Measurements from ENCODE around the gene CD80. TPM values are rescaled to one million over a fixed set of nuclear protein-coding genes. Genes with fewer than 3 reads are reported as not detected.

The CD80 gene
- total and polyA plus RNA-seq, 4 donors = 0.20 TPM; not detected in 3

DNA sequence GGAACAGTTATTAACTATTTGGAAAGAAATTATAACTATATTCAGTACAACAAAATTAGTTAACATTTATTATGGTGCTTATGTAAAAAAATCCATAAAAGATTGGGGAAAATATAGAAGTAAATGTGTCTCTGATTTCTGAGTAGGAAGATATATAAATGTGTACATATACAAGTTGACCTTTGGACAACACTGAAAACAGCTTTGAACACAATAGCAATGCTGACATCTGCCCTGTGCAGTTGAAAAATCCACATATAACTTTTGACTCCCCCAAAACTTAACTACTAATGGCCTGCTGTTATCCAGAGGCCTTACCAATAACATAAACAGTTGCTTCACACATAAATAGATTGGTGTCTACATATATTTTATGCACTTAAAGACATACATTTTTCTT, 48.7 kb downstream of the CD80 start:
- H3K9me3 ChIP-seq (ENCODE audit: control insufficient read depth, insufficient read depth, low read length) = no peaks in the 10 kb centered on the region

DNA sequence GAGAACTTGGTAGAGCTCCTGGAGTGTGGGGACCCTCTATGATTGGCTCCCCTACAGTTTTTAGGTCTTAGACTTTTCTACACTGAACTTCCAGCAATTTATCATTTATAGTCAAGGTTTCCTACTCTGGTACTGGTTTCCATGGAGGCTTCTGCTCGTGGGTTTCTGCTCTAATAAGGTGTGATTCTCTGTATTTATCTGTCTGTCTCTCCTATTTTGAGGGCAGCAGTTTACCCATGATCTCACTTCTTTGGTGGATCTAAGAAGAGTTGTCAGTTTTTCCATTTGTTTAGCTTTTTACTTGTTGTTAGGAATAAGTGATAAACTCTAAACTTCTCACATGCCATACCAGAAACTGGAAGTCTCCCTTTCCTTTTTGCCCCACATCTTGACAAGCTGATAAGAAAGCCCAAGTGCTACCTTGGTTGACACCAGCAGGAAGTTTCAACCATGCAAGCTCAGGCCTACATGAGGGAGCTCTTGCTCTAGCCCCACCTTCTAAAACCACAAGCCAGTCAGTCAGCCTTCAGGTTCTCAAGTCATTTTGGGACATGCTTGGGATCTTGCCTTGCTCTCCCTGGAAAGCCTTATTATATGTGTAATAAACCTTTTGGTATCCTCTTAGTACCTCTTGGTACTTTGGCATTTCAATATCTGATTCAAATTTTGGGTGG, 51.1 kb downstream of the CD80 start:
- Histone ChIP-seq H3K4me3 (ENCODE audit: low read depth, low read length) (no peak overlapping the region), H3K4me1 (ENCODE audit: control insufficient read depth, insufficient read depth, low read length) (no peaks in the 10 kb centered on the region), H3K27me3 (ENCODE audit: control insufficient read depth, insufficient read depth, low read length) (no peaks in the 10 kb centered on the region), H3K27ac (ENCODE audit: low read depth, low read length) (no peak overlapping the region), H3K36me3 (ENCODE audit: control insufficient read depth, insufficient read depth, low read length) (peaks cover 13% of the 10 kb centered on the region), H3K9me3 (ENCODE audit: control insufficient read depth, insufficient read depth, low read length) (no peaks in the 10 kb centered on the region)
- WGBS (ENCODE audit: insufficient coverage) = no CpG with 5 or more reads among the region's 1 CpG
- DNase-seq (ENCODE audit: low read depth in 4 of 6, low spot score in 6 of 6) = no peak

More for the DNA sequence above, 48.7 kb downstream of the CD80 start:
- H3K27me3 ChIP-seq (ENCODE audit: control insufficient read depth, insufficient read depth, low read length) = no peaks in the 10 kb centered on the region
- no peak overlapping the region for H3K4me3 ChIP-seq (ENCODE audit: low read depth, low read length)
- no peak overlapping the region for H3K27ac ChIP-seq (ENCODE audit: low read depth, low read length)
- peaks cover 17% of the 10 kb centered on the region for H3K36me3 ChIP-seq (ENCODE audit: control insufficient read depth, insufficient read depth, low read length)
- no peaks in the 10 kb centered on the region for H3K4me1 ChIP-seq (ENCODE audit: control insufficient read depth, insufficient read depth, low read length)
- no peak for DNase-seq (ENCODE audit: low read depth in 4 of 6, low spot score in 6 of 6)

DNA sequence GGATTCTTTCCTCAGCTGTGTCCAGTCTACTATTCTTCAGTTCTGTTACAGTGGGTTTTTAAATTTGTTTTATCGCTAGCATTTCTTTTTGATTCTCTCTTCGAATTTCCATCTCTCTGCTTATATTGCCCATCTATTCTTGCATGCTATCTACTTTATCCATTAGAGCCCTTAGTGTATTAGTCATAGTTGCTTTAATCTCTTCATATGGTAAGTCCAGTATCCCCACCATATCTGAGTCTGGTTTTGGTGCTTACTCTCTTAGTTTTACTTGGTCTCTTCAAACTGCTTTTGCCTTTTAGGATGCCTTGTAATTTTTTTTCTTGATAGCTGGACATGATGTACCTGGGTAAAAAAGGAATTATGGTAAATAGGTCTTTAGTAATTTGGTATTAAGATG, 52.0 kb downstream of the CD80 start:
- no peak overlapping the region for H3K27ac ChIP-seq (ENCODE audit: low read depth, low read length)
- no peaks in the 10 kb centered on the region for H3K9me3 ChIP-seq (ENCODE audit: control insufficient read depth, insufficient read depth, low read length)
- no CpG with 5 or more reads among the region's 2 CpGs for WGBS (ENCODE audit: insufficient coverage)
- H3K4me3 ChIP-seq (ENCODE audit: low read depth, low read length) = no peak overlapping the region
- H3K27me3 ChIP-seq (ENCODE audit: control insufficient read depth, insufficient read depth, low read length) = no peaks in the 10 kb centered on the region
- H3K4me1 ChIP-seq (ENCODE audit: control insufficient read depth, insufficient read depth, low read length) = no peaks in the 10 kb centered on the region
- peaks cover 13% of the 10 kb centered on the region for H3K36me3 ChIP-seq (ENCODE audit: control insufficient read depth, insufficient read depth, low read length)
- DNase-seq (ENCODE audit: low read depth in 4 of 6, low spot score in 6 of 6) = no peak

DNA sequence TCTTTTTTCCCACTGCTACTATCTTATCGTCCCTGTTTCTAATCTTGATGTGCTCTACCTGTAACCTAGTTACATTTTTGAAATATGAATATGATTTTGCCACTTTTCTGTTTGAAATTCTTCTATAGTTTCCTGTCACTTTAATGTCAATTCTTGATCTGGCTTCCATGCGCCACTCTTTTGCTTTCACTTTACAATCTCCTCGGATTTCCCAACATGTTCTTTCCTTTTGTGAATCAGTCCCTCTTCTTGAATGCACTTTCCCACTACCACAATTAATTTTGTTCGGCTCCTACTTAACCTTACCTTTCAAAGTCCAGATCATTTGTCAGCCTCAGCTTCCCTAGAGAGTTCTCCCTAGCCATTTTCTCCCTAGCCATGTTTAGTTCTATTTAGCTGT, 52.8 kb downstream of the CD80 start:
- H3K4me1 ChIP-seq (ENCODE audit: control insufficient read depth, insufficient read depth, low read length) = no peaks in the 10 kb centered on the region
- no peaks in the 10 kb centered on the region for H3K9me3 ChIP-seq (ENCODE audit: control insufficient read depth, insufficient read depth, low read length)
- WGBS (ENCODE audit: insufficient coverage) = 87% methylated on average over 3 of the region's 4 CpGs
- H3K4me3 ChIP-seq (ENCODE audit: low read depth, low read length) = no peak overlapping the region
- H3K27ac ChIP-seq (ENCODE audit: low read depth, low read length) = no peak overlapping the region
- H3K36me3 ChIP-seq (ENCODE audit: control insufficient read depth, insufficient read depth, low read length) = peaks cover 13% of the 10 kb centered on the region
- no peaks in the 10 kb centered on the region for H3K27me3 ChIP-seq (ENCODE audit: control insufficient read depth, insufficient read depth, low read length)
- no peak for DNase-seq (ENCODE audit: low read depth in 4 of 6, low spot score in 6 of 6)

DNA sequence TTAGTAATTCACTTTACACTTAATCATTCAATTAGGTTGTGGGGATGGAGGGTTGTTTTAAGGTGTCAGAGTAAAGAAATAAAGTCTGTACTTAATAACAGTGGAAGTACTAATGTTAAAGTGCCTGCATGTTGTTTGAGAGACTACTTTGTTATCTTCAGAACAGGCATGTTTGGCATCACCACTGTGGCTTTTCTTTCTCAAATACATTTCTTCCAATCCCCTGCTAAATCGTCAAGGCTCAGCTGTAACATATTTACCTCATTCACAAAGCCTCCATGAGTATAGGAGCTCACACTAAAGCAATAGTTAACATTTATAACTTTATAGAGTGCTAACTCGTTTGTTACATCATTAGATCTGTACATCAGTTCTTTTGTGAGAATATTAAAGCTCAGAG, 58.5 kb downstream of the CD80 start:
- Histone ChIP-seq H3K27me3 (ENCODE audit: control insufficient read depth, insufficient read depth, low read length) (no peaks in the 10 kb centered on the region), H3K36me3 (ENCODE audit: control insufficient read depth, insufficient read depth, low read length) (peaks cover 4% of the 10 kb centered on the region), H3K4me1 (ENCODE audit: control insufficient read depth, insufficient read depth, low read length) (peaks cover 10% of the 10 kb centered on the region), H3K4me3 (ENCODE audit: low read depth, low read length) (no peak overlapping the region), H3K27ac (ENCODE audit: low read depth, low read length) (no peak overlapping the region), H3K9me3 (ENCODE audit: control insufficient read depth, insufficient read depth, low read length) (no peaks in the 10 kb centered on the region)
- 80% methylated on average over 1 of the region's 2 CpGs for WGBS (ENCODE audit: insufficient coverage)
- DNase-seq (ENCODE audit: low read depth in 4 of 6, low spot score in 6 of 6) = no peak

DNA sequence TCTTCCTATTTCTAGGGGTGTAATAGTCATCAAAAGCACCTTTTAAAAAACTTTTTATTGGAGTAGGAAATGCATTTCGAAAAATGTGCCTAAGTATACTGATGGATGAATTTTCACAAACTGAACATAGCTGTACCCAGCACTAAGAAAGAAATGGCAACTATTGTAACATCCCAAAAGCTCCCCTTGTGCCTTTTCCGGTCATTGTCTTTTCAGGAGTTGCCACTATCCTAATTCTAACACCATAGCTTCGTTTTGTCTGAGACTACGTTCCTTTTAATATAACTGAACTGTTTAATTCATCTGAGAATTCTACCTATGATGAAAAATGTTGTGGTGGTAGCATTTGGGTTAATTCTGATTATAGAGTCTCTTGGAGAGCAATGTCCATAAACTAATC, 59.1 kb downstream of the CD80 start:
- no peak overlapping the region for H3K4me3 ChIP-seq (ENCODE audit: low read depth, low read length)
- no peaks in the 10 kb centered on the region for H3K9me3 ChIP-seq (ENCODE audit: control insufficient read depth, insufficient read depth, low read length)
- DNase-seq (ENCODE audit: low read depth in 4 of 6, low spot score in 6 of 6) = no peak
- no peak overlapping the region for H3K27ac ChIP-seq (ENCODE audit: low read depth, low read length)
- no peaks in the 10 kb centered on the region for H3K27me3 ChIP-seq (ENCODE audit: control insufficient read depth, insufficient read depth, low read length)
- H3K36me3 ChIP-seq (ENCODE audit: control insufficient read depth, insufficient read depth, low read length) = peaks cover 2% of the 10 kb centered on the region
- WGBS (ENCODE audit: insufficient coverage) = no CpG with 5 or more reads among the region's 4 CpGs
- H3K4me1 ChIP-seq (ENCODE audit: control insufficient read depth, insufficient read depth, low read length) = peaks cover 10% of the 10 kb centered on the region

DNA sequence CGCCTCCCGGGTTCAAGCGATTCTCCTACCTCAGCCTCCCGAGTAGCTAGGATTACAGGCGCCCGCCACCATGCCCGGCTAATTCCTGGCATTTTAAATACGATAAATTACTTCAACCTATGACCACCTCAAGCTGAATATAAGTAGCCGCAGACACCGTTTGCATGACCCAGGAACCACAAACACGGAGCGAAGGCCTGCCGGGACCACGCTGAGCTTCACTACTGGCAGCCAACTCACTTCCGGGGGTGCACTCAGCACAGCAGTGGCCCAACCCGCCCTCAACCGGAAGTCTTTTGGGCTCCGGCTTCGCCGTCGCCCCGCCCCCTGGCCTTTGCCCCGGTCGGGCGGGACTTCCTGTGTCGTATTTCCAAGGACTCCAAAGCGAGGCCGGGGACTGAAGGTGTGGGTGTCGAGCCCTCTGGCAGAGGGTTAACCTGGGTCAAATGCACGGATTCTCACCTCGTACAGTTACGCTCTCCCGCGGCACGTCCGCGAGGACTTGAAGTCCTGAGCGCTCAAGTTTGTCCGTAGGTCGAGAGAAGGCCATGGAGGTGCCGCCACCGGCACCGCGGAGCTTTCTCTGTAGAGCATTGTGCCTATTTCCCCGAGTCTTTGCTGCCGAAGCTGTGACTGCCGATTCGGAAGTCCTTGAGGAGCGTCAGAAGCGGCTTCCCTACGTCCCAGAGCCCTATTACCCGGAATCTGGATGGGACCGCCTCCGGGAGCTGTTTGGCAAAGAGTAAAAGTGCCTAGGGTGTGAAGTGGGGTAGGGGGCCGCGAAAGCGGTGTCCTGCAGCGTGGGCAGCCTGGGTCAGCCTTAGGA, 61.0 kb downstream of the CD80 start, which contains the start of gene TIMMDC1:
Gene TIMMDC1 (plus strand): TSS at position 362 of the 826 bp plus-strand sequence. CDS start 187 bp downstream, at position 549.
- no peaks in the 10 kb centered on the region for H3K27me3 ChIP-seq (ENCODE audit: control insufficient read depth, insufficient read depth, low read length)
- peak within 1 kb of the TSS; percentile 96 for H3K27ac ChIP-seq (ENCODE audit: low read depth, low read length)
- peaks cover 10% of the 10 kb centered on the region for H3K4me1 ChIP-seq (ENCODE audit: control insufficient read depth, insufficient read depth, low read length)
- H3K9me3 ChIP-seq (ENCODE audit: control insufficient read depth, insufficient read depth, low read length) = no peaks in the 10 kb centered on the region
- no peaks in the 10 kb centered on the region for H3K36me3 ChIP-seq (ENCODE audit: control insufficient read depth, insufficient read depth, low read length)
- peak within 1 kb of the TSS; percentile 95 for H3K4me3 ChIP-seq (ENCODE audit: low read depth, low read length)
- peak; percentile 96 to 99 (median 96) for DNase-seq (ENCODE audit: low read depth in 4 of 6, low spot score in 6 of 6)
- WGBS (ENCODE audit: insufficient coverage) = under 1% methylated on average over 56 of the region's 58 CpGs

DNA sequence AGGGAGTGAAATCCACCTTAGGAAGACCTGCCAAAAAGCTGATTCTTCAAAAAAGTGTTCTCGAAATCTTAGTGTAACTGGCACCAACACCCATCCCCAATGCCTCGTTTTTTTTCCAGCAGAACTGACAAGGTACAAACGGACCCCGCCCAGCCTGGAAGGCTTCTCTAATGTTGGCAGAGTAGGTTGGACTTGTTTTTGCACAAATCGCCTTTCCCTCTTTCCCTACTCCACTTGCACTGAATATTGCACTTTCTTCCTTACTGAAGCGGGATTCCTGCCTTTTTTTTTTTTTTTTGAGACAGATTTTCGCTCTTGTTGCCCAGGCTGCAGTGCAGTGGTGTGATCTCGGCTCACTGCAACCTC, 61.6 kb downstream of the CD80 start:
- H3K4me1 ChIP-seq (ENCODE audit: control insufficient read depth, insufficient read depth, low read length) = peaks cover 10% of the 10 kb centered on the region
- H3K27me3 ChIP-seq (ENCODE audit: control insufficient read depth, insufficient read depth, low read length) = no peaks in the 10 kb centered on the region
- H3K27ac ChIP-seq (ENCODE audit: low read depth, low read length) = peak overlapping the region; percentile 96
- peak in 5 of 6 donors; percentile 7 to 51 (median 13) for DNase-seq (ENCODE audit: low read depth in 4 of 6, low spot score in 6 of 6)
- H3K9me3 ChIP-seq (ENCODE audit: control insufficient read depth, insufficient read depth, low read length) = no peaks in the 10 kb centered on the region
- H3K36me3 ChIP-seq (ENCODE audit: control insufficient read depth, insufficient read depth, low read length) = no peaks in the 10 kb centered on the region
- 0% methylated on average over 4 of the region's 8 CpGs for WGBS (ENCODE audit: insufficient coverage)
- H3K4me3 ChIP-seq (ENCODE audit: low read depth, low read length) = peak overlapping the region; percentile 95

DNA sequence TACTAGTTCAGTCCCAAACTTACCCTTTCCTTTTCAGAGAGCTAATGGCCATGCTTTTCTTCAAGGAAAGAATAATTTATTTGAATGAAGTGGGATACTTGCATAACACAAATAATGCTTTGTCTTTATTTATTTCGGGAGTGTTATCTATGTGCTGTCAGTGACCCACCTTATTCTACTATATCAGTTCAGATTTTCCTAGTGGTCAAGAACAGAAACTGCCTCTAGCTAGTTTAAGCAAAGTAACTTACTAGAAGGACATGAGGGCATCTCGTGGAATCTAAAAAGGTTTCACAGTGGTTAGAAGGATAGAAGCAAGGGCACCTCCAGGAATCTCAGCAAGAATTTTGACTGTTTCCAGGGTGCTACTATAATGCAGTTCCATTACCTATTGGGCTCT, 64.8 kb downstream of the CD80 start:
- WGBS (ENCODE audit: insufficient coverage) = 100% methylated on average over 1 of the region's 2 CpGs
- Histone ChIP-seq H3K9me3 (ENCODE audit: control insufficient read depth, insufficient read depth, low read length) (no peaks in the 10 kb centered on the region), H3K36me3 (ENCODE audit: control insufficient read depth, insufficient read depth, low read length) (peaks cover 4% of the 10 kb centered on the region), H3K27me3 (ENCODE audit: control insufficient read depth, insufficient read depth, low read length) (no peaks in the 10 kb centered on the region), H3K27ac (ENCODE audit: low read depth, low read length) (no peak overlapping the region), H3K4me3 (ENCODE audit: low read depth, low read length) (no peak overlapping the region), H3K4me1 (ENCODE audit: control insufficient read depth, insufficient read depth, low read length) (peaks cover 6% of the 10 kb centered on the region)
- no peak for DNase-seq (ENCODE audit: low read depth in 4 of 6, low spot score in 6 of 6)

DNA sequence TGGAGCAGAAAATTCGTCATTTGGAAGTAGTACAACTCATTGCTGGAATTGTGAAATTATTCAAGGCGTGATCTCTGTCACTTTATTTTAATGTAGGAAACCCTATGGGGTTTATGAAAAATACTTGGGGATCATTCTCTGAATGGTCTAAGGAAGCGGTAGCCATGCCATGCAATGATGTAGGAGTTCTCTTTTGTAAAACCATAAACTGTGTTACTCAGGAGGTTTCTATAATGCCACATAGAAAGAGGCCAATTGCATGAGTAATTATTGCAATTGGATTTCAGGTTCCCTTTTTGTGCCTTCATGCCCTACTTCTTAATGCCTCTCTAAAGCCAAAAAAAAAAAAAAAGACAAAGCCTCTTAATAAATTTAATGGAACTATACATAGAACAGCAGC, 66.6 kb downstream of the CD80 start:
- 95% methylated on average over 2 of the region's 3 CpGs for WGBS (ENCODE audit: insufficient coverage)
- H3K27ac ChIP-seq (ENCODE audit: low read depth, low read length) = no peak overlapping the region
- peaks cover 6% of the 10 kb centered on the region for H3K36me3 ChIP-seq (ENCODE audit: control insufficient read depth, insufficient read depth, low read length)
- no peaks in the 10 kb centered on the region for H3K9me3 ChIP-seq (ENCODE audit: control insufficient read depth, insufficient read depth, low read length)
- no peaks in the 10 kb centered on the region for H3K27me3 ChIP-seq (ENCODE audit: control insufficient read depth, insufficient read depth, low read length)
- no peak for DNase-seq (ENCODE audit: low read depth in 4 of 6, low spot score in 6 of 6)
- no peaks in the 10 kb centered on the region for H3K4me1 ChIP-seq (ENCODE audit: control insufficient read depth, insufficient read depth, low read length)
- no peak overlapping the region for H3K4me3 ChIP-seq (ENCODE audit: low read depth, low read length)

All from spinal cord (tissue), 10 donors.